ENCODE results near the gene PIK3R2.
"Not testable (repeated sequence)": the region's sequence is repeated elsewhere in the genome, so short reads cannot be mapped to it uniquely, and the experiment has no call there.

Gene PIK3R2

GRCh38 chr19:18152817-18153555 is at the start of gene PIK3R2:
TSS of gene PIK3R2 (plus strand) at chr19:18153163. CDS start at chr19:18155880, 2,717 bp downstream.
- peak; percentile 99 for DNase-seq

DNA sequence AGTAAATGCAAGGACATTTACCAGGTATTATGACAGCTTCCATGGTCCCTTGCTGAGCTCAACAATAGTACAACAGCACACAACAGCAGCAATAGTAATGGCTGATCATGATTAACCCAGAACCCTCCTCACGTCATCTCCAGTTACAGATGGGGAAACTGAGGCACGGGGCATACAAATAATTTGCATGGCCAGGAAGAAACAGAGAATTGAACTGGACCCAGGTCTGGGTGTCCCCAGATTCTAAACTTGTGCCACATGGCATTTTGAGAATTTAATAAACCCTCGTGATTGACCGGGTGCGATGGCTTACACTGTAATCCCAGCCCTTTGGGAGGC is 48.2 kb upstream of the PIK3R2 start:
- no peak for DNase-seq

GRCh38 chr19:18105259-18105658 is 47.7 kb upstream of the PIK3R2 start:
- DNase-seq: not testable (repeated sequence)

DNA sequence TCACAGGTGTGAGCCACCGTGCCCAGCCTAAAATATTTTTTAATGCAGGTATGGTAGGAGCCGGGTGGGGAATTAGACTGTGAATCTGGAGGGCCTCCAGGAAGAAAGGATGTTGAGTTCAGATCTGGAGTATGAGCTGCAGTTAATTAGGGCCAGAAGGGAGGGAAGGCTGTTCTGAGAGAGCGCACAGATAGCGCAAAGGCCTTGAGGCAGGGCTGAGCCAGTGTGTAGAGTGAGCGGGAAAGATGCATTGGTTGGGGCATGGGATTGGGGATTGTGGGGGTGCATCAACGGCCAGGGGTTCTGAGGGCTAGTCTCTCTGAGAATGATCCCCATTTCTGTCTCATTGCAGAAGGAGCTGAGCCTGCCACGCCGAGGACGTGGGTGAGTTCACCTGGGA is 45.7 kb upstream of the PIK3R2 start:
- no peak for DNase-seq

GRCh38 chr19:18108897-18109296 is 44.1 kb upstream of the PIK3R2 start:
- no peak for DNase-seq

DNA sequence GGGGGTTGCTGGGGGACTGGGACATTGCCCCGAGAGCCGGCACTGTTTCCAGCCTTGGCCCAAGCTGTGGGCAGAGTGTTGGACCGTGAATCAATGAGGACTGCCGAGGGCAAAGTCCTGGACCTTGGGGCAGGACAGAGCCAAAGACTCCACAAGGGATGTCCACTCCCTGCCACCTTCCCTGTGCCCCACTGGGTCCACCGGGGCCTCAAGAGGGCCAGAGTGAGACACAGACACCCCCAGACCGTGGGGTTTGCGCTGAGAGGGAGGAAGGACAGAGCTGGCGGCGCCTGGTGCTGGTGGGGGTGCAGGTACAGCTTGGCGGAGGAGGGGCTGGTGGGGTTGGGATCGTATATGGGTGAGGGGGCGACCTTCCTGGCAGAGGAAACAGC is 43.6 kb upstream of the PIK3R2 start:
- DNase-seq: no peak

DNA sequence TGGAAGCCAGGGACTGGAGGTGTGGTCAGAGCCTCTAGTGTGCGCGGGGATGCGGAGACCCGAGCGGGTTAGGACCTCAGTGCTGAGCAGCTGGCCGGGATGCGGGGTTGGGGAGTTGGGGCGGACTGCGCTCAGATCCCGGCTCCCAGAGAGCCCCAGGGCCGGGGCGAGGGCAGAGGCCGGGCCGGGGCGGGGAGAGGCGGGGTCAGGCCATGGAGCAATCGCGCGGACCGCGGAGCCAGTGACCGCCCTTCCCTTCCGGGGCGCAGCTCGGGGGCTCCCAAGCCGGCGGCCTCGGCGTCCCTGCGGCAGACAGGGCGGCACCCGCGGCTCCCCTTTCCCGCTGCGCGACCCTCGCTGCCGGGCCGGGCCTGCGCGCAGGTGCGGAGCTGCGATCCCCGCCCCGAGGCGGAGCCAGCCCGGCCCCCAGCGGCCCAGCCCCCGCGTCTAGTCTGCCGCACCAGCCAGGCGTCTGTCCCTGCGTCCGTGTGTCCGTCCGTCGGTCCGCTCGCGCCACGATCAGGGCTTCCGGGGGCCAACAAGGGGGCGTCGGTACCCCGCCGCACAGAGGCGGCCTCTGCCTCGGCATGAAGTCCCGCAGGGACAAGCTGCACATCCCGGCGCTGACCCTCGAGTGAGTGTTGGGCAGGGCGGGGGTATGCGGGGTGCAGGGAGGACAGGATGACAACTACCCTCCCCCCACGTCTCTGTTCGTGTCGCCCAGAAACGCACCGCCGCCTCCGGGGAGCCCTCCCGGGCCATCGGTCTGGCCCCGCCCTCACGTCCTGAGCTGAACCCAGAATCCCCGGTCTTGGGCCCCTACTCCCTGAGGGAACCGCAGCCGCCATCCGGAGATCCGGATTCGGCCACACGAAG is 43.0 kb upstream of the PIK3R2 start:
- DNase-seq: peak in 1 of 2 donors; percentile 48

GRCh38 chr19:18110609-18111232 is 42.2 kb upstream of the PIK3R2 start:
- no peak for DNase-seq

GRCh38 chr19:18112989-18113478 is 39.9 kb upstream of the PIK3R2 start:
- DNase-seq: peak; percentile 81 to 83

- no peak for DNase-seq
Observed at GRCh38 chr19:18113827-18114226, 39.1 kb upstream of the PIK3R2 start.

DNA sequence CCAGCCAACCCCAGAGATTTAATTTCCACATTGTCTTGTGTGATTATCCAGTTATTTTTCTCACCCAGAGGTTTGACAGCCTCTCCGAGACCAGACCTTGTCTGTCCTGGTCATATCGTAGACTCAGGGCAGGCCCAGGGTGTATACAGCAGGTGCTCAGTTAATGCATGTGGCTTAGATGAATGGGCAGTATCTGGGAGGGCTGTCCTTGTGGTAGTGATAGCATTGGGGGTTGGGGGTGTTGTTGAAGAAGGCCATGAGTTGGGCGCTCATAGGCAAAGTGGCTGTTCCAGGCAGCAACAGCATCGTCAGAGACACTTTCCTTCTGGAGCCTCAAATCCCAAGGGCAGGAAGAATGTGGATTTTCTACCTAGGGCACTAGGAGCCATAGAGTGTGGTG is 38.5 kb upstream of the PIK3R2 start:
- no peak for DNase-seq

- DNase-seq: no peak
Observed at GRCh38 chr19:18117364-18117691, 35.6 kb upstream of the PIK3R2 start.

DNA sequence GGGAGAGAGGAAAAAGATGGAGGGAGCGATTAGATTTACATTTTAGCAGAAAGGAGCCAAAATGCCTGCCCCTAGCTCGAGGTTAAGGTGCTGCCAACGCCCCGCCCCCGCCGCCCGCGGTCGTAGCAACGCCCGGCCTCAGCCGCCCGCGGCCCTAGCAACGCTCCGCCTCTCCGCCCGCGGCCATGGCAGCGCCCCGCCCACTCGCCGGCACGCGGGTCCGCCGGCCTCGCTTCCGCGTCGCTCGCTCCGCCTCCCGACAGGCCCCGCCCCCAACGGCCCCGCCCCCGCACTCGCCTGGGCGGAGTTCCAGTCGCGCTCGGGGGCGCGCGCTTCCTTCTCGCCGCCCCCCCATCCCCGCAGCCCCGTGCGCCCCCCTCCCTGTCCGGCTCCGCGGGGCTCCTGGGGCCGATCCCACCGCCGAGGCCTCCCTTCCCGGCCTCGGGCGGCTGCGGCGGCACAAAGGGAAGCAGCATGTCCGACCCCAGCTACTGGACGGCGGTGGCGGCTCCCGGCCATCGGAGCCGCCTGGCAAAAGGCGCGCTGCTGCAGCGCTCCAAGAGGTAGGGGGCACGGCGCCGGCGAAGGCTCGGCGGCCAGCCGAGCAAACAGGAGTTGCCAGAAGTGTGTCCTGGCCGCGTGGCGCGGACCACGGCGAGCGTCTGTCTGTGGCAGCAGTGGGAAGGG is 35.1 kb upstream of the PIK3R2 start:
- DNase-seq: peak; percentile 96

- DNase-seq: no peak
Observed at GRCh38 chr19:18118420-18119012, 34.4 kb upstream of the PIK3R2 start.

GRCh38 chr19:18119013-18119716 is 33.8 kb upstream of the PIK3R2 start:
- DNase-seq: peak; percentile 69 to 79

DNA sequence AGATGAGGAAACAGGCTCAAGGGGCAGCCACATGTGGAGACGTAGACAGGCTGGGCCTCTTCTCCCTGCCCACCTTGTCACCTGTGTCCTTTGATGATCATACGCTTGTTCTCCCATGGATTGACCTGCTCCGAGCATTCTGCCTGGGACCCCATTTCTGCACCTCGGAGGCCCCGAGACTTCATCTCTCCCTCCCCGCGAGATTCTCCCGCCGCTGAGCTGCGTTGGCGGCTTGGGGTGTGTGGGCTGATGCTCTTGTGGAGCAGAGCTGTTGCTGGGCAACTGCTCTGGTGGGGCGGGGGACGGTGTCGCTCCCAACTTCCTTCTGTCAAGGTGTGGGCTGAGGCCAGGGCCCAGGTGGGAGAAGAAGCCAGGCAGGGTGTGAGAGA is 33.3 kb upstream of the PIK3R2 start:
- peak; percentile 51 to 63 for DNase-seq

DNA sequence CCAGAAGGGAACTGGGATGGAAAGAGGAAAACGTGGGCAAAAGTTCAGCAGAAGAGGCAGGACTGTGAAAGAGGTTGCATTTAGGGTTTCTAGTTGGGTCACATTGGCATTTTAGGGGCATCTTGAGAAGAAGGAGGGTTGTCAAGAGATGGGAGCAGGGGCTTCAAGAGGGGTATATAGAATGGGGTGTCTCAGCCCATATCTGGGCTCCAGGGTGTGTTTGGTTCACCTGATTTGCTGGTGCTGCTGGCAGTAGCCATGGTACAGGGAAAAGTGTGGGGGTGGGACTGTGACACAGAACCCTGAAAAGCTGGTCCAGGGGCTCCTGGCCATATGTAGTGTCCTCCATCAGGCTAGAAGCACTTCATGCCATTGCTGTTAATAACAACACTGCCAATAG is 32.8 kb upstream of the PIK3R2 start:
- no peak for DNase-seq

- DNase-seq: no peak
Observed at GRCh38 chr19:18121166-18121565, 31.8 kb upstream of the PIK3R2 start.

DNA sequence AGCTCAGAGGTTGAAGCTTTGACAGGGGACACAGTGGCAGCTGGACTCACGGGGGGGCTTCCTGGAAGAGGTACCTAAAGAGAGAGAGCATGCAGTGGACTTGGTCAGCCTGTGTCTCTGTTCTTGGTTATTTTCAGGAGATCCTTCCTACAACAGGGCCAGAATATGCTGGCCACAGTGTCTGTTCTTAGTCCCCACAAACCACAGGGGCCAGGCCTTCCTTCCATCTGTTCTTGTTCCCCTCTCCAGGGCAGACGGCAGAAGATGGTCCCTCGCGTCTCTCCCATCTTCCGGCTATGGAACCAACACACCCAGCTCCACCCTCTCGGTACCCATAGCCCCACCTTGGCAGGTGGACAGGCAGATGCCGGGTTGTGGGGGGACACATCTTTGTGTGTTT is 30.5 kb upstream of the PIK3R2 start:
- DNase-seq: no peak

DNA sequence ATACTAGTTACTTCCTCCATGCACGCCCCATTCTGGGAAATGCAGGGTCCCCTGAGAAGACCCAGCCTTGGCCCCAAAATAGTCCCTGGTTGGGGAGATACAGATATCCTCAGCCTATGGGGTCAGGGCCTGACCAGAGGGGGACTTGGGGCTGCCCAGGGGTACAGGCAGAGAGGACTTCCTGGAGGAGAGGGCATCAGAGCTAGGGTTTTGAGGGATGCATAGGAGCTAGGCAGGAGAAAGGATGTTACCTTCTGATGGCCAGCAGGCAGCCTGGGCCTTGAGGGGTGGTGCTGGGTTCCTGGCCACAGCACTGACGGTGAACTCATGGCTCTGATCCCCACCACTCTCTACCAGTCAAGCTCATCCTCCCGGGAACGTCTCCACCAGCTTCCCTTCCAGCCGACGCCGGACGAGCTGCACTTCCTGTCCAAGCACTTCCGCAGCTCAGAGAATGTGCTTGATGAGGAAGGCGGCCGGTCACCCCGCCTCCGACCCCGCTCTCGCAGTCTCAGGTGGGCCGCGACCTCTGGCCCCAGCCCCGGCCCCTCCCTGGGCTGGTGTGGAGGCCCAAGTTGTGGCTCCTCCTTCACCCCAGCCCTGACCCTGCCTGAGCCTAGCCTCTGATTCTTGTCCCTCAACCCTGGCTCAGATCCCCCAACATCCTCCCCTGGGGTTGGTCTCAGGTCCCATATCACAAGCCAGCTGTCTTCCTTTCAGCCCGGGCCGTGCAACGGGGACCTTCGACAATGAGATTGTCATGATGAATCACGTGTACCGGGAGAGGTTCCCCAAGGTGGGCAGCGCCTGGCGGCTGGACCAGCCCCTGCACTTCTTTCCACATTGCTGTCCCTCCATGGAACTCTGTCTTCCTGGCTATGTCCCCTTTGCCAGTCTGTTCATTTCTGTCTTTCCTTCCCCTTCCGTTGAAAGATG is 29.8 kb upstream of the PIK3R2 start:
- DNase-seq: no peak

- no peak for DNase-seq
Observed at GRCh38 chr19:18123819-18124218, 29.1 kb upstream of the PIK3R2 start.
